Measurements from ENCODE around the gene TUG1. TPM values are rescaled to one million over a fixed set of nuclear protein-coding genes. Genes with fewer than 3 reads are reported as not detected.

TUG1 gene
- polyA plus RNA-seq, 3 donors: 9.9 to 81.3 (median 13.9) TPM

DNA sequence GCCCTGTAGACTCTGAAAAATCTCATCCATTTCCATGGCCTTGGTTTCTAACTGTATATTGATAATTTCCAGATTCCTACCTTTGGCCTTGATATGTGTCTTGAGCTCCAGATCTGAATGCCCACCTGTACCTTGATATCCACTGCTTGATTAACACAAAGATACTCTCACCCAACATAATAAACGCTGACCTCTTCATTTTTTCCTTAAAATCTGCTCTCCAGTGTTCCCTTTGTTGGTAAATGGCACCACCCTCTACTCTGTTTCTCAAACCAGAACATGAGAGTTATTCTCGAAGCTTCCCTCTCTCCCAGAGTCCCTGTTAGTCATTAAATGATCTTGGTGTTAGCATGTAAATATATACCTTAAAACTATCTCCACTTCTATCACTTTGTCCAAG, 13.4 kb downstream of the TUG1 start:
- TF ChIP-seq, protein P1, sequence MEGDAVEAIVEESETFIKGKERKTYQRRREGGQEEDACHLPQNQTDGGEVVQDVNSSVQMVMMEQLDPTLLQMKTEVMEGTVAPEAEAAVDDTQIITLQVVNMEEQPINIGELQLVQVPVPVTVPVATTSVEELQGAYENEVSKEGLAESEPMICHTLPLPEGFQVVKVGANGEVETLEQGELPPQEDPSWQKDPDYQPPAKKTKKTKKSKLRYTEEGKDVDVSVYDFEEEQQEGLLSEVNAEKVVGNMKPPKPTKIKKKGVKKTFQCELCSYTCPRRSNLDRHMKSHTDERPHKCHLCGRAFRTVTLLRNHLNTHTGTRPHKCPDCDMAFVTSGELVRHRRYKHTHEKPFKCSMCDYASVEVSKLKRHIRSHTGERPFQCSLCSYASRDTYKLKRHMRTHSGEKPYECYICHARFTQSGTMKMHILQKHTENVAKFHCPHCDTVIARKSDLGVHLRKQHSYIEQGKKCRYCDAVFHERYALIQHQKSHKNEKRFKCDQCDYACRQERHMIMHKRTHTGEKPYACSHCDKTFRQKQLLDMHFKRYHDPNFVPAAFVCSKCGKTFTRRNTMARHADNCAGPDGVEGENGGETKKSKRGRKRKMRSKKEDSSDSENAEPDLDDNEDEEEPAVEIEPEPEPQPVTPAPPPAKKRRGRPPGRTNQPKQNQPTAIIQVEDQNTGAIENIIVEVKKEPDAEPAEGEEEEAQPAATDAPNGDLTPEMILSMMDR (IDR thresholded peaks at IDR 0.05): no peak
- Histone ChIP-seq H3K4me3 (replicated peaks in 1 of 3; ENCODE audit: low read depth in 2 of 3, low read length in 3 of 3) (no peak overlapping the region), H3K9ac (ENCODE audit: insufficient read depth, low read length, poor library complexity, severe bottlenecking) (no peak overlapping the region), H3K27me3 (ENCODE audit: control insufficient read depth in 2 of 2, insufficient read depth in 2 of 2, low read length in 2 of 2) (no peaks in the 10 kb centered on the region), H3K4me1 (ENCODE audit: control insufficient read depth in 1 of 2, insufficient read depth in 2 of 2, low read length in 2 of 2) (peaks cover 3% of the 10 kb centered on the region in 2 donors), H3K4me2 (replicated peaks; ENCODE audit: extremely low read depth, low read length, poor library complexity, severe bottlenecking) (no peak overlapping the region), H3K27ac (ENCODE audit: low read depth in 1 of 2, low read length in 2 of 2) (no peak overlapping the region), H4K20me1 (ENCODE audit: insufficient read depth, low read length) (peaks cover 16% of the 10 kb centered on the region), H3K36me3 (replicated peaks in 1 of 2; ENCODE audit: control insufficient read depth in 1 of 2, insufficient read depth in 2 of 2, low read length in 2 of 2) (no peaks in the 10 kb centered on the region), H2AFZ (ENCODE audit: insufficient read depth, low read depth, low read length, poor library complexity, severe bottlenecking) (no peak overlapping the region), H3K9me3 (replicated peaks in 1 of 2; ENCODE audit: control insufficient read depth in 1 of 2, insufficient read depth in 1 of 2, low read length in 2 of 2) (peaks cover 24 to 26% of the 10 kb centered on the region in 2 donors), H3K79me2 (ENCODE audit: insufficient read depth, low read length) (peaks cover 12% of the 10 kb centered on the region)
- WGBS (ENCODE audit: insufficient coverage): no CpG with 5 or more reads among the region's 2 CpGs
- peaks cover 0 to 3% of the 10 kb centered on the region in 2 donors for H3K36me3 Mint-ChIP-seq
- H3K27me3 Mint-ChIP-seq (ENCODE audit: low read depth in 3 of 3): peaks cover 0 to 2% (median 0%) of the 10 kb centered on the region in 3 donors
- intact Hi-C loops (cut with micrococcal nuclease): no loop called here
- no peak overlapping the region for H3K27ac Mint-ChIP-seq
- H3K9me3 Mint-ChIP-seq: peaks cover 15 to 61% (median 27%) of the 10 kb centered on the region in 7 donors
- no peak for DNase-seq
- H3K4me1 Mint-ChIP-seq: peaks cover 4% of the 10 kb centered on the region
- no peak overlapping the region for H3K4me3 Mint-ChIP-seq

DNA sequence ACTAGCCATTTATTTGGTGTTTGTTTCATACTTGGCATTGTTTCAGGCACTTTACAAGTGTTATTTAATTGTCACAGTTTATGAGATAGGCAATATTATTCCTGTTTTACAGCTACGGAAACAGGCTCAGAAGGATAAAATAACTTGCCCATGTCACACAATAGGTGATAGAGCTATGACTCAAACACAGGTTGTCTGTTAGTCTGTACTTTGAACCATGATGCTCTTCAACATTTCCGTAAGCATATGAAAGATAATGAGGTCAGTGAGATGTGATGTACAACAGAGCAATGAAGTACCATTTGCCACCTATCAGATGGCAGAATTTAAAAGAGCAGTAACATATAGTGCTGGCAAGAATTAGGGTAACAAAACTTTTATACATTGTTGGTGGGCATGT, 15.3 kb downstream of the TUG1 start:
- Histone ChIP-seq H3K4me1 (ENCODE audit: control insufficient read depth in 1 of 2, insufficient read depth in 2 of 2, low read length in 2 of 2) (peaks cover 6 to 8% of the 10 kb centered on the region in 2 donors), H3K27ac (ENCODE audit: low read depth in 1 of 2, low read length in 2 of 2) (no peak overlapping the region), H2AFZ (ENCODE audit: insufficient read depth, low read depth, low read length, poor library complexity, severe bottlenecking) (no peak overlapping the region), H3K36me3 (replicated peaks in 1 of 2; ENCODE audit: control insufficient read depth in 1 of 2, insufficient read depth in 2 of 2, low read length in 2 of 2) (no peaks in the 10 kb centered on the region), H3K4me3 (replicated peaks in 1 of 3; ENCODE audit: low read depth in 2 of 3, low read length in 3 of 3) (no peak overlapping the region), H3K9ac (ENCODE audit: insufficient read depth, low read length, poor library complexity, severe bottlenecking) (no peak overlapping the region), H3K4me2 (replicated peaks; ENCODE audit: extremely low read depth, low read length, poor library complexity, severe bottlenecking) (no peak overlapping the region), H3K27me3 (ENCODE audit: control insufficient read depth in 2 of 2, insufficient read depth in 2 of 2, low read length in 2 of 2) (no peaks in the 10 kb centered on the region), H3K9me3 (replicated peaks in 1 of 2; ENCODE audit: control insufficient read depth in 1 of 2, insufficient read depth in 1 of 2, low read length in 2 of 2) (peaks cover 9 to 17% of the 10 kb centered on the region in 2 donors), H3K79me2 (ENCODE audit: insufficient read depth, low read length) (peaks cover 9% of the 10 kb centered on the region), H4K20me1 (ENCODE audit: insufficient read depth, low read length) (peaks cover 9% of the 10 kb centered on the region)
- intact Hi-C loops (cut with micrococcal nuclease): no loop called here
- H3K4me3 Mint-ChIP-seq: no peak overlapping the region
- peaks cover 7% of the 10 kb centered on the region for H3K4me1 Mint-ChIP-seq
- no peak overlapping the region for H3K27ac Mint-ChIP-seq
- WGBS (ENCODE audit: insufficient coverage): no CpG with 5 or more reads among the region's 2 CpGs
- peaks cover 7 to 47% (median 17%) of the 10 kb centered on the region in 7 donors for H3K9me3 Mint-ChIP-seq
- no peaks in the 10 kb centered on the region for H3K27me3 Mint-ChIP-seq (ENCODE audit: low read depth in 3 of 3)
- DNase-seq: no peak
- TF ChIP-seq, protein P1 (IDR thresholded peaks at IDR 0.05): no peak
- H3K36me3 Mint-ChIP-seq: no peaks in the 10 kb centered on the region

All from CD14-positive monocyte (primary cell).